IMR-90 (cell line): ENCODE data around the gene ATP8B4. TPM values are rescaled to one million over a fixed set of nuclear protein-coding genes. Genes with fewer than 3 reads are reported as not detected.

ENCODE experiments used
- ATAC-seq: fragments of 200-7000 bp; cut with Tn5 transposase; 2 replicates; pipeline ENCODE4 v1.9.1; 2020; ENCODE audit warnings: low read depth, mild to moderate bottlenecking, moderate library complexity
- BruUV-seq: library from RNA; stranded (reverse); fragments of 400-500 nt; replicated peaks from 2 replicates; lab custom pipeline; 2021; lab: Mats Ljungman, UMichigan
- CTCF ChIA-PET: fragments of 300-600 bp; formaldehyde crosslinking; extraction: SDS; loops from one replicate; lab custom pipeline; 2021; ENCODE audit warnings: antibody characterized with exemption; lab: Yijun Ruan, JAX
- POLR2A ChIA-PET: fragments of 300-600 bp; sonication (Branson Sonifier 250); formaldehyde crosslinking; loops from one replicate; lab custom pipeline; 2022; ENCODE audit warnings: antibody characterized with exemption; ENCODE audit not compliant: unreplicated experiment; lab: Charles Lee
- DNase-seq: peaks from one replicate; pipeline ENCODE4 v3.0.0; 2013
- H2AFZ ChIP-seq: replicated peaks from 2 replicates; pipeline ENCODE3; 2013; ENCODE audit warnings: low read length, mild to moderate bottlenecking; ENCODE audit not compliant: poor library complexity
- H2AK5ac ChIP-seq: 2 replicates; pipeline ENCODE4 v1.6.1; 2013; ENCODE audit warnings: low read depth, low read length, inconsistent platforms
- H2AK9ac ChIP-seq: replicated peaks from 2 replicates; pipeline ENCODE3; 2013; ENCODE audit warnings: mild to moderate bottlenecking, low read depth, low read length, moderate library complexity; ENCODE audit not compliant: poor library complexity
- H2BK120ac ChIP-seq: 2 replicates; pipeline ENCODE4 v1.6.1; 2013; ENCODE audit warnings: low read depth, low read length, inconsistent platforms
- H2BK15ac ChIP-seq: 3 replicates; pipeline ENCODE4 v1.6.1; 2013; ENCODE audit warnings: low read depth, low read length, inconsistent platforms
- H2BK20ac ChIP-seq: 2 replicates; pipeline ENCODE4 v1.6.1; 2013; ENCODE audit warnings: low read depth, mild to moderate bottlenecking, inconsistent platforms, low read length, moderate library complexity
- H2BK5ac ChIP-seq: 2 replicates; pipeline ENCODE4 v1.6.1; 2013; ENCODE audit warnings: mild to moderate bottlenecking, low read depth, low read length, inconsistent platforms; ENCODE audit not compliant: poor library complexity, severe bottlenecking
- H3K14ac ChIP-seq: replicated peaks from 2 replicates; pipeline ENCODE4 v1.6.1; 2013; ENCODE audit warnings: low read depth, low read length, inconsistent platforms
- H3K18ac ChIP-seq: 2 replicates; pipeline ENCODE4 v1.6.1; 2013; ENCODE audit warnings: low read depth, low read length, control low read depth
- H3K23ac ChIP-seq: 2 replicates; pipeline ENCODE4 v1.6.1; 2013; ENCODE audit warnings: low read depth, low read length, inconsistent platforms
- H3K27ac ChIP-seq: 2 replicates; pipeline ENCODE4 v1.5.1; 2013; ENCODE audit warnings: mild to moderate bottlenecking, control low read depth, low read length; ENCODE audit not compliant: insufficient read depth
- H3K27me3 ChIP-seq: 2 replicates; pipeline ENCODE4 v1.6.1; 2013; ENCODE audit warnings: low read length; ENCODE audit not compliant: control insufficient read depth, insufficient read depth
- H3K36me3 ChIP-seq: 2 replicates; pipeline ENCODE4 v1.6.1; 2013; ENCODE audit warnings: low read length, mixed read lengths; ENCODE audit not compliant: control insufficient read depth, insufficient read depth
- H3K4ac ChIP-seq: 2 replicates; pipeline ENCODE4 v1.6.1; 2013; ENCODE audit warnings: low read depth, low read length, inconsistent platforms
- H3K4me1 ChIP-seq: 2 replicates; pipeline ENCODE4 v1.6.1; 2013; ENCODE audit warnings: low read length, mixed read lengths; ENCODE audit not compliant: control insufficient read depth, insufficient read depth
- H3K4me2 ChIP-seq: 2 replicates; pipeline ENCODE4 v1.6.1; 2013; ENCODE audit warnings: low read depth, mild to moderate bottlenecking, control low read depth, low read length, moderate library complexity
- H3K4me3 ChIP-seq: 2 replicates; pipeline ENCODE4 v1.5.1; 2013; ENCODE audit warnings: low read depth, mild to moderate bottlenecking, control low read depth, low read length, moderate library complexity; ENCODE audit not compliant: insufficient read depth
- H3K56ac ChIP-seq: 2 replicates; pipeline ENCODE4 v1.6.1; 2013; ENCODE audit warnings: low read length, inconsistent platforms; ENCODE audit not compliant: insufficient read depth; ENCODE audit errors: extremely low read depth
- H3K79me1 ChIP-seq, 2 experiments: 2 replicates each; pipeline ENCODE4 v1.6.1; 2013; ENCODE audit warnings: low read length in 2 of 2, inconsistent platforms in 1 of 2, low read depth in 1 of 2
- H3K9ac ChIP-seq: 2 replicates; pipeline ENCODE4 v1.6.1; 2013; ENCODE audit warnings: low read depth, low read length, control low read depth
- H3K9me1 ChIP-seq: 2 replicates; pipeline ENCODE4 v1.6.1; 2013; ENCODE audit warnings: low read length, inconsistent platforms; ENCODE audit not compliant: insufficient read depth
- H3K9me3 ChIP-seq: 2 replicates; pipeline ENCODE4 v1.6.1; 2013; ENCODE audit warnings: low read length; ENCODE audit not compliant: control insufficient read depth, insufficient read depth
- H4K20me1 ChIP-seq: 2 replicates; pipeline ENCODE4 v1.6.1; 2013; ENCODE audit warnings: low read length, inconsistent platforms; ENCODE audit not compliant: insufficient read depth
- H4K5ac ChIP-seq: 2 replicates; pipeline ENCODE4 v1.6.1; 2013; ENCODE audit warnings: mild to moderate bottlenecking, low read depth, low read length, control low read depth
- H4K8ac ChIP-seq, 2 experiments: 2 replicates each; pipeline ENCODE4 v1.6.1; 2013; ENCODE audit warnings: low read depth in 2 of 2, low read length in 2 of 2, control low read depth in 1 of 2, inconsistent platforms in 1 of 2
- H4K91ac ChIP-seq: 2 replicates; pipeline ENCODE4 v1.6.1; 2013; ENCODE audit warnings: low read depth, low read length, inconsistent platforms; ENCODE audit not compliant: insufficient read depth
- BHLHE40 ChIP-seq: fragments of 150-350 bp; IDR thresholded peaks from 2 replicates; pipeline ENCODE4 v1.6.1; 2016; ENCODE audit warnings: mild to moderate bottlenecking, low read depth, low read length
- FOS ChIP-seq: fragments of 150-350 bp; IDR thresholded peaks from 2 replicates; pipeline ENCODE4 v1.6.1; 2016; ENCODE audit warnings: low read depth, low read length
- POLR2A ChIP-seq: IDR thresholded peaks from 2 replicates; pipeline ENCODE4 v1.6.1; 2012; ENCODE audit warnings: mild to moderate bottlenecking, low read depth, low read length
- RAD21 ChIP-seq: IDR thresholded peaks from 2 replicates; pipeline ENCODE4 v1.6.1; 2012; ENCODE audit warnings: low read length, improper control_type of control experiment
- RCOR1 ChIP-seq: IDR thresholded peaks from 2 replicates; pipeline ENCODE4 v1.6.1; 2012; ENCODE audit warnings: mild to moderate bottlenecking, low read length, improper control_type of control experiment; ENCODE audit not compliant: insufficient replicate concordance
- WGBS, 2 experiments: methylation state at CpG; one replicate each; pipeline versions ENCODE4 v1.1.5 to v1.1.7; 2013; ENCODE audit warnings: missing lambda C conversion rate in 2 of 2; ENCODE audit not compliant: insufficient read length in 1 of 2; ENCODE audit errors: extremely low coverage in 2 of 2; 5-methylcytosine and 5-hydroxymethylcytosine counted together
- dilution Hi-C: fragments of 300-500 bp; cut with HindIII; formaldehyde crosslinking; loops from one replicate; pipeline ENCODE4 v1.14.3; 2018; ENCODE audit warnings: low sequenced_read_pairs; ENCODE audit not compliant: unreplicated experiment
- in situ Hi-C: fragments of 300-500 bp; cut with MboI; formaldehyde crosslinking; loops from 3 replicates; pipeline ENCODE4 v1.14.3; 2019; ENCODE audit warnings: low sequenced_read_pairs, inconsistent platforms, mixed read lengths
- intact Hi-C: fragments of 100-400 bp; cut with micrococcal nuclease; formaldehyde crosslinking; loops from 2 replicates; pipeline ENCODE4 v1.10.0; 2022
- polyA plus RNA-seq, 3 experiments: library from polyadenylated mRNA; depleted of rRNA; stranded (reverse); fragments of >200 nt; gene quantifications; 2 replicates each; pipeline ENCODE4 v1.2.3, GENCODE V29; 2012; ENCODE audit warnings: low replicate concordance in 1 of 3
- total RNA-seq: library from RNA; depleted of rRNA; stranded (reverse); fragments of >200 nt; gene quantifications from 2 replicates; pipeline ENCODE4 v1.2.3, GENCODE V29; 2012
- TF ChIP-seq, protein P1 (sequence below): fragments of 150-350 bp; IDR thresholded peaks from 2 replicates; pipeline ENCODE4 v1.6.1; 2017; ENCODE audit warnings: mild to moderate bottlenecking, antibody characterized with exemption, low read length, low read depth
- TF ChIP-seq, protein P2 (sequence below): fragments of 150-350 bp; IDR thresholded peaks from 2 replicates; pipeline ENCODE4 v1.6.1; 2016; ENCODE audit warnings: low read depth, mild to moderate bottlenecking, low read length, moderate library complexity, borderline replicate concordance

Gene ATP8B4
- total and polyA plus RNA-seq, 2 of the 4 experiments (the other 2 are of a cell fraction) = 0.12 to 0.54 TPM

DNA sequence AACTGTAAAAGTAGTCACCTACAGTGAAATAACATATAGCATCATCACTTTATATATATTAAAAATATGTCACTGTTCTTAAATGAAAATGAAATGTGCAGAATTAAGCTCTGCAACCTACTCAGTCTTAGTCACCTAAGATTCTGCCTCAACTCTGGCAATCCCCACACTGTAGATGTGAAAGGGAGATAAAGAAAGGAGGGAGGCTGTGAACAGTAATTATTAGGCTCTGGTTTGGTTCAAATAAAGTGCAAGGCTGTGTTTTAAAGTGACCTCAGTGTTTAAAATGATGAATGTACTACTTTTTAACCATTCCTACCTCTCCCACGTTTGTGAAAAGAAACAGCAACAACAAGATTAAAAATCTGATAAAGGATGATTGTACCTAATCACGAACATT lies 72.2 kb downstream of the ATP8B4 start:
- H3K27ac ChIP-seq = no peak overlapping the region
- no peak overlapping the region for H3K9ac ChIP-seq
- intact Hi-C loops = no loop called here
- no peak overlapping the region; the same call in 2 of the 3 replicates for H2BK15ac ChIP-seq
- no peak overlapping the region for H3K23ac ChIP-seq
- no TSS peak for BruUV-seq
- no peaks in the 10 kb centered on the region for H3K27me3 ChIP-seq
- no peak overlapping the region for H2BK5ac ChIP-seq
- H4K5ac ChIP-seq = no peak overlapping the region; the same call in 1 of the 2 replicates
- peaks cover 10% of the 10 kb centered on the region for H3K4me1 ChIP-seq
- H2BK20ac ChIP-seq = no peak overlapping the region
- H3K9me1 ChIP-seq = no peaks in the 10 kb centered on the region
- ChIA-PET POLR2A (no interaction called here), CTCF (interaction anchor here (0.9 kb wide), 1 partner anchor 1019 kb away, joined by 4 read pairs; no protein-coding TSS in a partner anchor)
- peak; percentile 47 for DNase-seq
- dilution Hi-C loops = no loop called here
- H4K91ac ChIP-seq = no peak overlapping the region; the same call in 1 of the 2 replicates
- H4K8ac ChIP-seq = no peak overlapping the region
- H3K4me2 ChIP-seq = no peak overlapping the region
- in situ Hi-C loops = no loop called here
- H2BK120ac ChIP-seq = no peak overlapping the region
- no peak overlapping the region for H3K14ac ChIP-seq
- ATAC-seq = no peak
- no peak overlapping the region for H3K56ac ChIP-seq
- no peak overlapping the region for H3K4me3 ChIP-seq
- no peaks in the 10 kb centered on the region for H3K36me3 ChIP-seq
- H2AK9ac ChIP-seq = no peak overlapping the region
- H2AFZ ChIP-seq = no peak overlapping the region
- TF ChIP-seq FOS = no peak
- TF ChIP-seq RAD21 = no peak
- TF ChIP-seq, protein P1, sequence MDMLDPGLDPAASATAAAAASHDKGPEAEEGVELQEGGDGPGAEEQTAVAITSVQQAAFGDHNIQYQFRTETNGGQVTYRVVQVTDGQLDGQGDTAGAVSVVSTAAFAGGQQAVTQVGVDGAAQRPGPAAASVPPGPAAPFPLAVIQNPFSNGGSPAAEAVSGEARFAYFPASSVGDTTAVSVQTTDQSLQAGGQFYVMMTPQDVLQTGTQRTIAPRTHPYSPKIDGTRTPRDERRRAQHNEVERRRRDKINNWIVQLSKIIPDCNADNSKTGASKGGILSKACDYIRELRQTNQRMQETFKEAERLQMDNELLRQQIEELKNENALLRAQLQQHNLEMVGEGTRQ = no peak
- no peak for TF ChIP-seq POLR2A
- TF ChIP-seq BHLHE40 = no peak
- TF ChIP-seq RCOR1 = no peak
- TF ChIP-seq, protein P2, sequence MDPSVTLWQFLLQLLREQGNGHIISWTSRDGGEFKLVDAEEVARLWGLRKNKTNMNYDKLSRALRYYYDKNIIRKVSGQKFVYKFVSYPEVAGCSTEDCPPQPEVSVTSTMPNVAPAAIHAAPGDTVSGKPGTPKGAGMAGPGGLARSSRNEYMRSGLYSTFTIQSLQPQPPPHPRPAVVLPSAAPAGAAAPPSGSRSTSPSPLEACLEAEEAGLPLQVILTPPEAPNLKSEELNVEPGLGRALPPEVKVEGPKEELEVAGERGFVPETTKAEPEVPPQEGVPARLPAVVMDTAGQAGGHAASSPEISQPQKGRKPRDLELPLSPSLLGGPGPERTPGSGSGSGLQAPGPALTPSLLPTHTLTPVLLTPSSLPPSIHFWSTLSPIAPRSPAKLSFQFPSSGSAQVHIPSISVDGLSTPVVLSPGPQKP = no peak
- no peak overlapping the region for H2AK5ac ChIP-seq
- no peaks in the 10 kb centered on the region for H3K79me1 ChIP-seq
- H3K18ac ChIP-seq = peak overlapping the region; percentile 27; the same call in 1 of the 2 replicates
- H3K9me3 ChIP-seq = peaks cover 6% of the 10 kb centered on the region
- H4K20me1 ChIP-seq = no peaks in the 10 kb centered on the region
- no peak overlapping the region for H3K4ac ChIP-seq
- WGBS, 2 experiments = no CpG with 5 or more reads among the region's 2 CpGs
